Endothelial cell (in vitro differentiated cells): ENCODE measurements around the gene KIF1B. TPM values are rescaled to one million over a fixed set of nuclear protein-coding genes. Genes with fewer than 3 reads are reported as not detected.

Experiments
- DNase-seq: peaks from one replicate; pipeline ENCODE4 v3.0.0; 2021; ENCODE audit warnings: low spot score
- H3K27ac Mint-ChIP-seq: one replicate; pipeline ENCODE4 v1.8.0; 2021; ENCODE audit warnings: mixed read lengths, inconsistent platforms; ENCODE audit not compliant: unreplicated experiment
- H3K27me3 Mint-ChIP-seq: one replicate; pipeline ENCODE4 v1.8.0; 2021; ENCODE audit warnings: mild to moderate bottlenecking, moderate library complexity, mixed read lengths, inconsistent platforms; ENCODE audit not compliant: unreplicated experiment
- H3K36me3 Mint-ChIP-seq: one replicate; pipeline ENCODE4 v1.8.0; 2021; ENCODE audit warnings: mild to moderate bottlenecking, low read depth, mixed read lengths, inconsistent platforms; ENCODE audit not compliant: unreplicated experiment
- H3K4me1 Mint-ChIP-seq: one replicate; pipeline ENCODE4 v1.8.0; 2021; ENCODE audit warnings: mild to moderate bottlenecking, mixed read lengths, inconsistent platforms; ENCODE audit not compliant: unreplicated experiment
- H3K4me3 Mint-ChIP-seq: one replicate; pipeline ENCODE4 v1.8.0; 2021; ENCODE audit warnings: mild to moderate bottlenecking, mixed read lengths, inconsistent platforms; ENCODE audit not compliant: unreplicated experiment
- H3K9me3 Mint-ChIP-seq: one replicate; pipeline ENCODE4 v1.8.0; 2021; ENCODE audit warnings: mixed read lengths, inconsistent platforms; ENCODE audit not compliant: unreplicated experiment
- total RNA-seq: library from RNA; stranded (reverse); fragmentation: NEBNext Ultra II Directional; extraction: Animal tissue kit (Norgen Biotek cat#: 25700); gene quantifications from one replicate; pipeline ENCODE4 v1.2.1, GENCODE V29; 2021; ENCODE audit not compliant: unreplicated experiment
- TF ChIP-seq, protein P1 (sequence below): fragments of 200-600 bp; sonication (generic); IDR thresholded peaks from one replicate; pipeline ENCODE4 v1.5.0; 2021; ENCODE audit warnings: antibody characterized with exemption; ENCODE audit not compliant: unreplicated experiment

KIF1B gene
- total RNA-seq, 1 donor from 2014 or later: 111 TPM

DNA sequence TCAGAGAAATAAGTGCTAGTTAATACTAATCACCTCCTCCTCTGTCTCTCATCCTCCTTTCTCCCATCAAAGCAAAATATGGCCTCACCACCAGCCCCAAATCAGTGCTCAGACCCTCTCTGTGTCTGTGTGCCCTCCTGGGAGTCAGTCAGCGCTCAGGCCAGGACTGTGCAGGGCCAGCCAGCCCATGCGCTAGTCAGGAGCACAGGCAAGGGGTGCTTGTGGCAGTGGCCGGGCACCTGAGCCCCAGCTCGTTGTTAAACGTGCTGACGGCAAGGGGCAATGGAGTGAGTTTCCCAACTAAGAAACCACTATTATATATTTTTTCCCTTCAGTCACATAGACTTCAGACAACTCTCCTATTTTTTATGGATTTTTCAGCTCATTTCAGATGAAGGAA lies 169.3 kb downstream of the KIF1B start:
- Mint-ChIP-seq H3K4me1 (peaks cover 4% of the 10 kb centered on the region), H3K27me3 (peaks cover 4% of the 10 kb centered on the region), H3K4me3 (no peak overlapping the region), H3K36me3 (peaks cover 52% of the 10 kb centered on the region), H3K9me3 (no peaks in the 10 kb centered on the region), H3K27ac (no peak overlapping the region)
- no peak for DNase-seq
- TF ChIP-seq, protein P1, sequence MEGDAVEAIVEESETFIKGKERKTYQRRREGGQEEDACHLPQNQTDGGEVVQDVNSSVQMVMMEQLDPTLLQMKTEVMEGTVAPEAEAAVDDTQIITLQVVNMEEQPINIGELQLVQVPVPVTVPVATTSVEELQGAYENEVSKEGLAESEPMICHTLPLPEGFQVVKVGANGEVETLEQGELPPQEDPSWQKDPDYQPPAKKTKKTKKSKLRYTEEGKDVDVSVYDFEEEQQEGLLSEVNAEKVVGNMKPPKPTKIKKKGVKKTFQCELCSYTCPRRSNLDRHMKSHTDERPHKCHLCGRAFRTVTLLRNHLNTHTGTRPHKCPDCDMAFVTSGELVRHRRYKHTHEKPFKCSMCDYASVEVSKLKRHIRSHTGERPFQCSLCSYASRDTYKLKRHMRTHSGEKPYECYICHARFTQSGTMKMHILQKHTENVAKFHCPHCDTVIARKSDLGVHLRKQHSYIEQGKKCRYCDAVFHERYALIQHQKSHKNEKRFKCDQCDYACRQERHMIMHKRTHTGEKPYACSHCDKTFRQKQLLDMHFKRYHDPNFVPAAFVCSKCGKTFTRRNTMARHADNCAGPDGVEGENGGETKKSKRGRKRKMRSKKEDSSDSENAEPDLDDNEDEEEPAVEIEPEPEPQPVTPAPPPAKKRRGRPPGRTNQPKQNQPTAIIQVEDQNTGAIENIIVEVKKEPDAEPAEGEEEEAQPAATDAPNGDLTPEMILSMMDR: no peak

DNA sequence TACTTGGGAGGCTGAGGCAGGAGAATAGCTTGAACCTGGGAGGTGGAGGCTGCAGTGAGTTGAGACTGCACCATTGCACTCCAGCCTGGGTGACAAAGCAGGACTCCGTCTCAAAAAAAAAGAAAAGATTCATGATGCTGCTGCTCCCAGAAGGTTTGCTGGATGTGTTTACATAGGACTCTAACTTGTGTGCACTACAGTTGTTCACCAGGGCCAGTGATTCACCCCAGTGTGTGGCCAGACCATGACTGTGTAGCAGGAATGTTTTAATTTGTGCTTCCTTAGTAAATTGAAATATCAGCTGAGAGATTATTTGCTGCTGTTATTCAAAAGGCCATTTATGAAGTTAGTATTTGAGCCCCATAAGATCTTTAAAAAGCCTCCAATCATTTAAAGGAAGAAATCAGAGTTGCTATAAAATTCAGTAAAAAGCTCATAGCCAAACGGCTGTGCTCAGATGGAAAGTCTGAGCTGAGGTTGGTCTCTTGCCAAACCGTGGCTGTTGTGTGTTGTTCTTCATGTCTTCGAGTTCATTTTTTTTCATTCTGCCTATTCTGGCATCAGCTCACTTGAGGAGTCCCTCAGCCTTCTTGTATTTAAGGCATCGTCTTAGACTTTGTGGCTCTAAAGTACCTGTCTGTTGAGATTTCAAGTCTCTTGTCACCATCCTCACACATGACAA lies 170.4 kb downstream of the KIF1B start:
- TF ChIP-seq, protein P1: no peak
- no peak overlapping the region for H3K4me3 Mint-ChIP-seq
- H3K36me3 Mint-ChIP-seq: peaks cover 48% of the 10 kb centered on the region
- DNase-seq: no peak
- H3K27ac Mint-ChIP-seq: no peak overlapping the region
- no peaks in the 10 kb centered on the region for H3K9me3 Mint-ChIP-seq
- peaks cover 6% of the 10 kb centered on the region for H3K4me1 Mint-ChIP-seq
- peaks cover 8% of the 10 kb centered on the region for H3K27me3 Mint-ChIP-seq

DNA sequence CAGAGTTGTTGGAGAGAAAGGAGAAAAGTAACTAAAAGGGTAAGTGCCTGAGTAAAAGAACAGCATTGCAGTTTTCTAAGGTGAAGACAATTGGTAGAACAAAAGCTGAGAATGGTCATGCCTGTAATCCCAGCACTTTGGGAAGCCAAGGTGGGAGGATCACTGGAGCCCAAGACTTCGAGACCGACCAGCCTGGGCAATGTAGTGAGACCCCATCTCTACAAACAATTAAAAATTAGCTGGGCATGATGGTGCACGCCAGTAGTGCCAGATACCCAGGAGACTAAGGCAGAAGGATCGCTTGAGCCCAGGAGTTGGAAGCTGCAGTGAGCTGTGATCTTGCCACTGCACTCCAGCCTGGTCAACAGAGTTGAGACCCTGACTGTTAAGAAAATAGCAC lies 173.3 kb downstream of the KIF1B start:
- peaks cover 19% of the 10 kb centered on the region for H3K4me1 Mint-ChIP-seq
- TF ChIP-seq, protein P1: no peak
- peaks cover 41% of the 10 kb centered on the region for H3K36me3 Mint-ChIP-seq
- H3K27me3 Mint-ChIP-seq: peaks cover 8% of the 10 kb centered on the region
- H3K4me3 Mint-ChIP-seq: no peak overlapping the region
- peak overlapping the region; percentile 6 for H3K27ac Mint-ChIP-seq
- no peak for DNase-seq
- H3K9me3 Mint-ChIP-seq: no peaks in the 10 kb centered on the region

DNA sequence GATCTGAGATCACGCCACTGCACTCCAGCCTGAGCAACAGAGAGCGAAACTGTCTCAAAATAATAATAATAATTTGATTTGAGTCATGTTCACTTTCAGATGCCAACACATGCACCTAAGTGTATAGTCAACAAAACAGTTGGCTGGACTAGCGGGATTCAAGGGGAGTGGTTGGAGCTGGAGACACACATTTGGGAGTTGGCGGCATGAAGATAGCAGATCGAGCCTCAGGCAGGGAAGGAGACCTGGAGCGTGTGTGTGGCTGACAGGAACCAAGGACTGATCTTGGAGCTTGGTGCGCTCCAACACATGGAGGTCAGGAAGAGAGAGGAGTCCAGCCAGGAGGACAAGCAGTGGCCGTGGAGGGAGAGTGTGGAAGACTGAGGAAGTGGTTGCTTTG lies 173.8 kb downstream of the KIF1B start:
- TF ChIP-seq, protein P1: no peak
- no peaks in the 10 kb centered on the region for H3K9me3 Mint-ChIP-seq
- H3K4me1 Mint-ChIP-seq: peaks cover 19% of the 10 kb centered on the region
- peaks cover 8% of the 10 kb centered on the region for H3K27me3 Mint-ChIP-seq
- no peak overlapping the region for H3K4me3 Mint-ChIP-seq
- H3K27ac Mint-ChIP-seq: peak overlapping the region; percentile 6
- H3K36me3 Mint-ChIP-seq: peaks cover 35% of the 10 kb centered on the region
- DNase-seq: no peak
